GM21786 (cell line): ENCODE data around the gene LTF.
"Not testable (repeated sequence)": the region's sequence is repeated elsewhere in the genome, so short reads cannot be mapped to it uniquely, and the experiment has no call there.

Source experiments
- ATAC-seq: cut with Tn5 transposase; IDR thresholded peaks from one replicate; pipeline ENCODE4 v1.9.1; 2021; ENCODE audit not compliant: unreplicated experiment

The LTF gene

GRCh38 chr3:46447228-46447985 is 17.3 kb downstream of the LTF start:
- no peak for ATAC-seq

GRCh38 chr3:46442576-46443530 is 21.9 kb downstream of the LTF start:
- ATAC-seq, result no peak

GRCh38 chr3:46440531-46441294 is 24.0 kb downstream of the LTF start:
- ATAC-seq, result no peak

DNA sequence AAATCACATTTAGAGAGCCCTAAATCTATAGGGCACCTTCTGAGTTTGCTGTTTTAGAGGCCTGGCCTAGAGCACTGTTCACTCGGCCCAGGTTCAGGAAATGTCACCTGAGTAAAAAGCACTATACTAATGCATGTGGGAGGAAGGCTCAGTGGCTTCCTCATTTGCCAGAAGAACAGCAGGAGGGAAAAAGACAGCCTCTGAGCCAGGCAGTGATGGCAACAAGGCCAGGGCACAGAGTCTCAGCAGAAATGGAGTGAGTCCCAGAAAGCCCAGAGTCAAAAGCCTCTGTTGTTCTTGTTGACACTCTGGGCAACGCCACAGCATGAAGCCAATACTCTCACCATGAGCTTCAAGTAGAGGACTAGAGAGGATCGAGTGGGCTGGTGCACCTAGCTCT is 25.9 kb downstream of the LTF start:
- ATAC-seq, result no peak

DNA sequence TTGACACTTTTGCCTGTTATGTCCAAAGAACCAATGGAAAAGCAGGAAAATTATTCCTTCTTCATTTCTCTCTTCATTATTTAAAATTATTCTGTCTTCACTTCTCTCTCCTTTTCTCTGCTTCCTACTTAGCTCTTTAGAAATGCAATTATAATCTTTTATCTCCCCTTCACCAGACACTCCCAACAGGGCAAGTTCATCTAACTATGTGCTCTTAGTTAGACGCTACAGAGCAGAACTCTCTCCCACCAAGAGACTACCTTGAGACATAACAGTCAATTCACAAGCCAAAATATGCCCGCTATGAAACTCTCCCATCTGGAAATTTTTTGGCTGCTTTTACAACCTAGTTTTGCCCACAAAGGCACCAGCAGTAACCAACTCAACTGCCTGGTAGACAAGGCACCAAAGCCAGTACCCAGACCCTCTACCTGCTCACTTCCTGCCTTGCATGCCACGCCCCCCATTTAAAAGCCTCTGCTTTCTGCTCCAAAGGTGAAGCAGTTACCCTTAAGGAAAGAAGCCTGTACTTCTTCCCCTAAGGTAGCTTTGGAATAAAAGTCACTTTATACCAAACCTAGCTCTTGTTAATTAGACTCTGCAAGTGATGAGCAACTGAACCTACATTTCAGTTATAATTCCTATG is 29.5 kb downstream of the LTF start:
- no peak for ATAC-seq

DNA sequence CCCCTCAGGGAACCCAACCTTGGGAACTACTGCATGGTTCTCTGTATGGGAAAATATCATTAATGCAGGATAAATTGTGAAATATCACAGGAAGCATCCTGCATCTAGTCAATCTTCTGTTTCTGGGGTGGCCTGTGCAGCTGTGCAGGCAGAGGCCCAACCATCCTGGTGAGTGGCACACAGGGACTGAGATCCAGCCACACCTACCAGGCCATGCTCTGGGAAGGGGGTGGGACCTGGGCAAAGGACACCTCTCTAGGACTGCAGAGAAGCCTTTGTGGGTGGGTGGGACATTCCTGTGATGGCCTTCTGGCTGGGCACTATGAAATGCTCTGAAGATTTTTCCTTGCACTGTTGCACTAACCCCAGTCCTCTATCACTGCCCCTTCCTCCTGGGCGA is 30.9 kb downstream of the LTF start:
- no peak for ATAC-seq

GRCh38 chr3:46433118-46433517 is 31.6 kb downstream of the LTF start:
- not testable (repeated sequence) for ATAC-seq

GRCh38 chr3:46431905-46432304 is 32.8 kb downstream of the LTF start:
- not testable (repeated sequence) for ATAC-seq

DNA sequence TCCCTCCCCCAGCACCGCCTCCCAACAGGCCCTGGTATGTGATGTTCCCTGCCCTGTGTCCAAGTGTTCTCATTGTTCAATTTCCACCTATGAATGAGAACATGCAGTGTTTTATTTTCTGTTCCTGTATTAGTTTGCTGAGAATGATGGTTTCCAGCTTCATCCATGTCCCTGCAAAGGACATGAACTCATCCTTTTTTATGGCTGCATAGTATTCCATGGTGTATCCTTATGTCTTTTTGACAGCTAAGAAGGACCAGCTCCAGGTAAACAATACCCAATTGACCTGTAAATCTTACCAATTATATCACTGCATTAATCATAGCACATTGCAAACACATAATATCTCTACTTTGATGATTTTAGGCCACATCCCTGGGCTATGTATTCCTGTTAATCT is 33.8 kb downstream of the LTF start:
- ATAC-seq, result not testable (repeated sequence)

- no peak for ATAC-seq
Measured at GRCh38 chr3:46429671-46430070, 35.0 kb downstream of the LTF start.

GRCh38 chr3:46429250-46429649 is 35.5 kb downstream of the LTF start:
- ATAC-seq, result no peak

- no peak for ATAC-seq
Measured at GRCh38 chr3:46427916-46428833, 36.5 kb downstream of the LTF start.

- not testable (repeated sequence) for ATAC-seq
Measured at GRCh38 chr3:46427404-46427803, 37.3 kb downstream of the LTF start.

- not testable (repeated sequence) for ATAC-seq
Measured at GRCh38 chr3:46426476-46426875, 38.2 kb downstream of the LTF start.

DNA sequence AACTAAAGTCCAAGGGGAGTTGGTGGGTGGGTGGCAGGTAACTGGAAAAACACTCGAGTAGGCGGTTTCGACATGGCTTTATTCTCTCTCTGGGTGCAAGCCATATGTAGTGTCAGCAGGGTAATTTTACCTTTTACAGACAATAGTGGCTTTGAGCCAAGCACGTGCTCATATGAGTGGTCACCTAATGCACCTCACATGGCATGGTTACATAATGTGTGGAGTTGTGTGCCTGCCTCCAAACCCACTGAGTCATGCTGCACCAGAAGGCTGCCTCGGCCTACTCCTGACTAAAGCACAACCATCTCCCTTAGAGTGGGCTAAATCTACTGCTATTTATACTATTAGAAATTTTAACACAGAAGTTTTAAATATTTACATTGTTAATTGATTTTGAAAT is 41.1 kb downstream of the LTF start:
- ATAC-seq, result no peak

DNA sequence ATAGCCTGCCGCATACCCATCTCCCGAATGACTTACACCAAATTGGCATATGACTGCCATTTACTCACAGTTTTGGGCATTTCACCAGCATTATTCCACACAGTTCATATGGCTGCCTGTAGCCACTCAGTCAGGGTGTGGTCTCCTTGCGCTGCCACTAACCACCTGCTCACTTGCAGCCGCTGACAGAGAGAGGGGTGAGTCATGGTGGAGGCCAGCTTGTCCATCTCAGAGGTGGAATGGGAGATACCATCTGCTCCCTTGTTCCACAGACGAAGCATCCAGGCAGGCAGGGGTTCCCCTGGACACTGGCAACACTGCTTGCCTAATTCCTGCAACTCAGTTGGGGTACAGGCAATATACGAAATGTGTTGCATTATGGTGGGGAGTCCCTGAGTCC is 42.1 kb downstream of the LTF start:
- no peak for ATAC-seq

DNA sequence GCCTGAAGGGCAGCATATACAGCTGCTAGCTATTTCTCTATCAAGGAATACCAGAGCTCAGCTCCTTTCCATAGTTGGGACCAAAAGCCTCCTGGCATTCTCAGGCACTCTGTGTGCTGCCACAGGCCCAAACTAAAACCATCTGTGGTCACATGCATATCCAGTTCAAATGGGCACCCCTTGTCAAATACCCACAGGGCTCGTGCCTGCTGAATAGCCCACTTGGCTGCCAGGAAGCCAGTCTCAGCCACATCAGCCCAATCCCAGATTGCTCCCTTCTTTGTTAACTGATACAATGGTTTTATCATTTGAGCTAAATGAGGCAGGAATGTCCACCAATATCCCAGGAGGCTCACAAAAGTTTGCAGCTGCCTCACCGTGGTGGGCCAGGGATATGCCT is 43.8 kb downstream of the LTF start:
- no peak for ATAC-seq

DNA sequence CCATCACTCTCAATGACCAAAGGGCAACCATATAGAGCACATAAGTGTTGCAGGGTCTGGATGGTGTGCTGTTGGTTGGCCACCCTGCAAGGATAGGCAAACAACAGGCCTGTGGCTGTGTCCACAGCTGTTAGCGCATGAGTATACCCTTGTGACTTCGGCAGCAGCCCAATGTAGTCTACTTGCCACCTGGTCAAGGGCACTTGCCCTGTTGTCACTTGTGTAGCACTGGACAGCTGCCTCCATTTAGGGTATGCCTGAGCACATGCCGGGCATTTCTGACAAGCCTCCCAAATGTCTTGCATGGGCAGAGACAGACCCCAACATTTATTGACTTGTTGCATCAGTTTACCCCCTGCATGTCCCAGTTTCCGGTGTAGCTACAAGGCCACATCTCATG is 44.9 kb downstream of the LTF start:
- no peak for ATAC-seq

DNA sequence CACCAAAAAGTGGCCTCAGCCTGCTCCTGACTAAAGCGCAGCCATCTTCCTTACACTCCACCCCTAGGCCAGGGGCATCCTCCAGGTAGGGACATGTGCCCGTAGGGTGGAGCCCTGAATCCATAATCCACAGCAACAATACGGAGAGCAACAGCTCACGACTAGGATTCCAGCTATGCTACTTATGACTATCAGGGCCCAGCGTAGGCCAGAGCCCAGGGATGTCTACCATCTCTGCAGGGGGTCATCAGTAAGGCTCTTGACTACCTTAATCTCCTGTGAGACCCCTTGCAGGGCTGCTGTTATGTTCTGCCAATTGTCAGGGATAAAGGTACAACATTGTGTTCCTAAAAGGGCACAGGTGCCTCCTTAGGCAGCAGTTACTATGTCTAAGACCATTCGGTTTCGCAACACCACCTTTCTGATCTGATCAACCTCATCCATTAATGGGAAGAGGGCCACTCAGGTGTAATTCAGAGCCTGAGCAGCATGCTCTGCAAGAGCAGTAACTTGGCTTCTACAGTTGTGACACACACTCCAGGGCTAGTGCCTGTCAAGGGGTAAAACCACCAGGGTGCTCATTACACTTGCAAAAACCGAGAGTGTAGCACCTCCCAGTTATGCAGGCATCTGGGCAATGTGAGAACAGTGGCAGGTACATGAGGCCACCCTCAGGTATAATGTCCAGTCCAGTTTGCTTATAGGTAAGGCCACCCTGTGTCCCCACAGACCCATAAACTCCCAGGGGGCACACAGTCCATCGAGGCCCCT is 46.7 kb downstream of the LTF start:
- no peak for ATAC-seq
